Gastrocnemius medialis (tissue), 4 donors: ENCODE data around the gene NPAS2. TPM values are rescaled to one million over a fixed set of nuclear protein-coding genes. Genes with fewer than 3 reads are reported as not detected.

Experiments
- ATAC-seq, 2 donors: fragments of 150-250 bp; one replicate each; pipeline ENCODE4 v1.9.1; 2016
- DNase-seq, 2 donors: peaks; one replicate each; pipeline ENCODE4 v3.0.0-alpha.2; 2019
- H3K27ac ChIP-seq, 4 donors: fragments of 200-600 bp; sonication (generic); 1 replicate in 1 of 4; 2 replicates in 3 of 4; pipeline ENCODE4 v1.5.1; 2016 to 2018; ENCODE audit warnings: mild to moderate bottlenecking in 2 of 4, moderate library complexity in 1 of 4
- H3K27me3 ChIP-seq, 3 donors: fragments of 200-600 bp; sonication (generic) in 2 of 3; 1 replicate in 1 of 3; 2 replicates in 2 of 3; pipeline versions ENCODE4 v1.5.1 to v1.6.0; 2016 to 2019; ENCODE audit warnings: mild to moderate bottlenecking in 1 of 3, moderate library complexity in 1 of 3
- H3K36me3 ChIP-seq, 2 donors: fragments of 200-600 bp; sonication (generic) in 1 of 2; one replicate each; pipeline ENCODE4 v1.5.1; 2017 to 2018
- H3K4me1 ChIP-seq, 2 donors: fragments of 200-600 bp; sonication (generic) in 1 of 2; one replicate each; pipeline ENCODE4 v1.5.1; 2016 to 2017; ENCODE audit warnings: mild to moderate bottlenecking in 2 of 2
- H3K4me3 ChIP-seq, 4 donors: fragments of 200-600 bp; sonication (generic) in 3 of 4; 1 replicate in 1 of 4; 2 replicates in 3 of 4; pipeline ENCODE4 v1.5.1; 2016 to 2019; ENCODE audit warnings: mild to moderate bottlenecking in 2 of 4
- H3K9me3 ChIP-seq, 3 donors: fragments of 200-600 bp; sonication (generic) in 2 of 3; 1 replicate in 1 of 3; 2 replicates in 2 of 3; pipeline ENCODE4 v1.5.1; 2016 to 2019
- POLR2A ChIP-seq, 2 donors: fragments of 450-650 bp; IDR thresholded peaks; one replicate each; pipeline ENCODE4 v1.6.1; 2017; ENCODE audit warnings: antibody characterized with exemption in 2 of 2, mild to moderate bottlenecking in 2 of 2, moderate library complexity in 2 of 2
- in situ Hi-C, 4 donors: fragments of 200-750 bp; cut with MboI; loops; one replicate each; pipeline versions ENCODE4 v1.15.0 to v1.8.0; 2017; ENCODE audit warnings: low sequenced_read_pairs in 4 of 4
- intact Hi-C: fragments of 100-400 bp; cut with DNase I; formaldehyde crosslinking; loops from one replicate; pipeline ENCODE4 v1.15.1; 2023; ENCODE audit warnings: low total_unique reads
- total RNA-seq, 4 donors: library from RNA; depleted of rRNA; stranded (reverse); fragments of >200 nt; gene quantifications; one replicate each; pipeline versions ENCODE4 v1.1.0 to v1.2.3, GENCODE V29; 2016
- TF ChIP-seq, protein P1 (sequence below), 5 experiments: fragments of 450-650 bp in 3 of 5; fragments of 200-600 bp in 2 of 5; sonication (generic) in 2 of 5; IDR thresholded peaks in 4 of 5; conservative IDR thresholded peaks in 1 of 5; 1 replicate in 4 of 5; 2 replicates in 1 of 5; pipeline ENCODE4 v1.5.1; 2016 to 2019; ENCODE audit warnings: antibody characterized with exemption in 5 of 5, mild to moderate bottlenecking in 3 of 5, moderate library complexity in 3 of 5

Gene NPAS2
- total RNA-seq, 4 donors from 2014 or later: 11.4 to 48.2 (median 36.6) TPM

DNA sequence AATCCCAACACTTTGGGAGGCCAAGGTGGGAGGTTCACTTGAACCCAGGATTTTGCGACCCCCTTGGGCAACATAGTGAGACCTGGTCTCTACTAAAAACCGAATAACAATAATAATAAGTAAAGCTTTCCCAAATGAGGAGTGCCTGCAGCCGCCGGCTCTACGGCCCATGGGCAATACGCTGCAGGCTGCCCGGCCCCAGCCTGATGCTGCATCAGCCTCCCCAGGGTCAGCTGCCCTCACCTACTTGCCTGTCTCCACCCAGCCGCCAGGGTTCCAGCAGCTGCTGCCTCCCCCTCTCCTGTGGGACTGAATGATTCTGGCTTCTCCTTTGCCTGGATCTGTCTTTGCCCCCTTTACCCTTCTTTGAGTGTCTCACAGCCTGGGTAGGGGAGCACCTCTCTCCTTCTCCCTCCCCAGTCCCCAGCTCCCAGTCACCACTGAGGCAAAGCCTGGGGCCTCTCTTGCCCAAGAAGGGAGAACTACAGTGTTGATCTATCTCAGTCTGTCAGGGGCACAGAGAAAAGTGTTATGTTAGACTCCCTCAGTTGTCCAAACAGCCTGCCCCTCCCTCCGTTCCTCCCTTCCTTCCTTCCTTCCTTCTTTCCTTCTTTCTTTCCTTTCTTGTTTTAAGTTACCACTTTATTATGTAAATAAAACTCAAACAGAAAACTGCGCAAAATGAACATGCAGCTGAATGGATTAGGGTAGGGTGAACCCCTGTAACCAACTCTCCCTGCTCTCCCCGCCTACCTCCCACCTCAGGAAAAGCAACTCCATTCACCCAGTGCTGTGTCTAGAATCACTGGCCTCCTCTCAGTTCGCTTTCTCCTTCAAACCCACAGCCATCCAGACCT lies 38.2 kb upstream of the NPAS2 start:
- no peak for ATAC-seq
- no peak for TF ChIP-seq POLR2A (IDR thresholded peaks at IDR 0.05)
- TF ChIP-seq, protein P1, sequence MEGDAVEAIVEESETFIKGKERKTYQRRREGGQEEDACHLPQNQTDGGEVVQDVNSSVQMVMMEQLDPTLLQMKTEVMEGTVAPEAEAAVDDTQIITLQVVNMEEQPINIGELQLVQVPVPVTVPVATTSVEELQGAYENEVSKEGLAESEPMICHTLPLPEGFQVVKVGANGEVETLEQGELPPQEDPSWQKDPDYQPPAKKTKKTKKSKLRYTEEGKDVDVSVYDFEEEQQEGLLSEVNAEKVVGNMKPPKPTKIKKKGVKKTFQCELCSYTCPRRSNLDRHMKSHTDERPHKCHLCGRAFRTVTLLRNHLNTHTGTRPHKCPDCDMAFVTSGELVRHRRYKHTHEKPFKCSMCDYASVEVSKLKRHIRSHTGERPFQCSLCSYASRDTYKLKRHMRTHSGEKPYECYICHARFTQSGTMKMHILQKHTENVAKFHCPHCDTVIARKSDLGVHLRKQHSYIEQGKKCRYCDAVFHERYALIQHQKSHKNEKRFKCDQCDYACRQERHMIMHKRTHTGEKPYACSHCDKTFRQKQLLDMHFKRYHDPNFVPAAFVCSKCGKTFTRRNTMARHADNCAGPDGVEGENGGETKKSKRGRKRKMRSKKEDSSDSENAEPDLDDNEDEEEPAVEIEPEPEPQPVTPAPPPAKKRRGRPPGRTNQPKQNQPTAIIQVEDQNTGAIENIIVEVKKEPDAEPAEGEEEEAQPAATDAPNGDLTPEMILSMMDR (IDR thresholded peaks at IDR 0.05 in 4 of 5, conservative IDR thresholded peaks at IDR 0.05 in 1 of 5): no peak
- Histone ChIP-seq H3K9me3 (no peaks in the 10 kb centered on the region), H3K27ac (no peak overlapping the region), H3K4me3 (no peak overlapping the region), H3K4me1 (peaks cover 0 to 9% of the 10 kb centered on the region in 2 donors), H3K36me3 (no peaks in the 10 kb centered on the region), H3K27me3 (no peaks in the 10 kb centered on the region)
- no peak for DNase-seq
- in situ Hi-C loops: no loop called here
- intact Hi-C loops: no loop called here

DNA sequence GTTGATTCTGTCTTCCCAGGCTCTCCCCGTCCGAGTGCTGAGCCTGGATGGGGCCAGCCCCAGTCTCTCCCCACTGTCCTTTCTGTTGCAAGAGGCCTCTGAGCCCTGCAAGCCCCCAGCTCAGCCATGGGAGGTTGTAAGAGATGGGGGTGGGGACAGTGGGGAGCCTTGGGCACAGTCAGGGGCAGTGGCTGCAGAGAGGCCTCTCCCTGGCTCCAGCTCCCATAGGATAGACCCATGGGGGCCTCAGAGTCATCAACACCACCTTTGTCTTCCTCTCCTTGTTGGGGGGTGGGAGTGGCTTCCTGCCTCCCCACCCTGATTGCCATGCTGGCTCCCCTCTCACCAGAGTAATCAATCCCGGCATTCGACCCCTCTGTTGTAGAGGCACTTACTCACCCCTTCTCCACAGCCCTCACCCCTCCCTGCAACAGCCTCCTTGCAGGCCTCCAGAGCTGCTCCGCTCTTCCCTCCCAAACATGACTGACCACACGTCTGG lies 37.5 kb upstream of the NPAS2 start:
- Histone ChIP-seq H3K36me3 (no peaks in the 10 kb centered on the region), H3K4me1 (peaks cover 0 to 10% of the 10 kb centered on the region in 2 donors), H3K9me3 (no peaks in the 10 kb centered on the region), H3K4me3 (no peak overlapping the region), H3K27me3 (no peaks in the 10 kb centered on the region), H3K27ac (no peak overlapping the region)
- no peak for DNase-seq
- ATAC-seq: no peak
- intact Hi-C loops: no loop called here
- in situ Hi-C loops: no loop called here
- no peak for TF ChIP-seq POLR2A (IDR thresholded peaks at IDR 0.05)
- TF ChIP-seq, protein P1 (IDR thresholded peaks at IDR 0.05 in 4 of 5, conservative IDR thresholded peaks at IDR 0.05 in 1 of 5): no peak

DNA sequence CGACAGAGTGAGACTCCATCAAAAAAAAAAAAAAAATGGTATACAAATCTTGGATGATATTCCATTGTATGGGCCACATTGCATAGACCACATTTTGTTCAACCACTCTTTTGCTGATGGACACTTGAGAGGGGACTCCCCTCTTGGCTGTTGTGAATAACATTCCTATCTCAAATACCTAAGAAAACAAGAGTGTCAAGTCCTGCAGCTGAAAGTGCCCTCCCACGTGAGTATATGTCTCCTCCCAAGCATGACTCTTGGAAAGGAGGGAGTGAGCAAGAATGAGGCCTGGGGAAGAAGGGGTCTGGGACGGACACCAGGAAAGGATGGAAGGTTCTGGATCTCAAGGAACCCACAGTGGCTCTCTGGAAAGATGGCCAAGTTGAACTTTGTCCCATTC lies 36.0 kb upstream of the NPAS2 start:
- TF ChIP-seq, protein P1 (IDR thresholded peaks at IDR 0.05 in 4 of 5, conservative IDR thresholded peaks at IDR 0.05 in 1 of 5): no peak
- TF ChIP-seq POLR2A (IDR thresholded peaks at IDR 0.05): no peak
- no peaks in the 10 kb centered on the region for H3K27me3 ChIP-seq
- no peak for DNase-seq
- H3K9me3 ChIP-seq: no peaks in the 10 kb centered on the region
- no peak overlapping the region for H3K27ac ChIP-seq
- ATAC-seq: no peak
- peaks cover 0 to 10% of the 10 kb centered on the region in 2 donors for H3K4me1 ChIP-seq
- no peaks in the 10 kb centered on the region for H3K36me3 ChIP-seq
- H3K4me3 ChIP-seq: no peak overlapping the region
- intact Hi-C loops (no loop called here), in situ Hi-C loops (no loop called here)

DNA sequence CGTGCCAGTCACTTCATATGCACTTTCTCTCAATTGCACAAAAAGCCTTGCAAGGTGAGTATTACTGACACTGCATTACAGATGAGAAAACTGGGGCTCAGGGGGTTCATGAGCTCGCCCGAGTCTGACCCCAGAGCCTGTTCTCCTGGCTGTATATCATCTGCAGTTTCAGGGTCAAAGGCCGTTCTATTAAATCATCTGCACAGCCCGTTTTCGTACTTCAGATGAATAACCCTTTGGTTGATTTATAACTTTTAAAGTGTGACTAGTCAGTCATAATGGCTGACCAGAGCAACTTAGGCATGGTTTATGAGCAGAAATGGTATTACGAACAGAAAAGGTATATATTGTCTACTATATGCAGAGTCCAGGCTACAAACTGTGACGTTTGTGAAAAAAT lies 35.3 kb upstream of the NPAS2 start:
- no peak for TF ChIP-seq POLR2A (IDR thresholded peaks at IDR 0.05)
- TF ChIP-seq, protein P1 (IDR thresholded peaks at IDR 0.05 in 4 of 5, conservative IDR thresholded peaks at IDR 0.05 in 1 of 5): no peak
- in situ Hi-C loops: no loop called here
- intact Hi-C loops: no loop called here

More for the DNA sequence above, 35.3 kb upstream of the NPAS2 start:
- no peak overlapping the region for H3K4me3 ChIP-seq
- H3K36me3 ChIP-seq: no peaks in the 10 kb centered on the region
- H3K9me3 ChIP-seq: no peaks in the 10 kb centered on the region
- no peaks in the 10 kb centered on the region for H3K27me3 ChIP-seq
- no peak for DNase-seq
- H3K27ac ChIP-seq: no peak overlapping the region
- ATAC-seq: no peak
- H3K4me1 ChIP-seq: peaks cover 0 to 10% of the 10 kb centered on the region in 2 donors
